DMS79 treated with DMSO at 0.1 percent for 48 hours (cell line): ENCODE data around the gene STAG1.
"Not testable (repeated sequence)": the region's sequence is repeated elsewhere in the genome, so short reads cannot be mapped to it uniquely, and the experiment has no call there.

ENCODE experiments used
- DNase-seq: peaks from one replicate; lab custom pipeline; 2025; lab: John Stamatoyannopoulos, UW

STAG1 gene

DNA sequence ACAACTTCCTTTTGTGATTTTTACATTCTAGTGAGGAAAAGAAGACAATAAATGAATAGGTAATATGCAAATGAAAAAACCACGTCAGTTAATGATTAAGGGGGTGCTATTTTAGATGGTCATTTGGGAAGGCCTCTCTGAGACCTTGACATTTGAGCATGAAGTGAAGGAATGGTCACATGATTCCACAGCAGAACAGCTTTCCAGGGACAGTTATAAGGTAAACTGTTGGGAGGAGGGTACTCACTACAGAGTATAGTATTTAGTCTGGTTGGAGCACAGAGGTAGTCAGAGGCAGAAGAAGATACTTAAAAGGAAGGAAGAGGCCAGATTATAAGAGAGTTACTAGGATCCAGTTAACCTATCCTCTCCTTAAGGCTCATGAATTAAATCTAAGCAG is 246.5 kb downstream of the STAG1 start:
- DNase-seq = no peak

DNA sequence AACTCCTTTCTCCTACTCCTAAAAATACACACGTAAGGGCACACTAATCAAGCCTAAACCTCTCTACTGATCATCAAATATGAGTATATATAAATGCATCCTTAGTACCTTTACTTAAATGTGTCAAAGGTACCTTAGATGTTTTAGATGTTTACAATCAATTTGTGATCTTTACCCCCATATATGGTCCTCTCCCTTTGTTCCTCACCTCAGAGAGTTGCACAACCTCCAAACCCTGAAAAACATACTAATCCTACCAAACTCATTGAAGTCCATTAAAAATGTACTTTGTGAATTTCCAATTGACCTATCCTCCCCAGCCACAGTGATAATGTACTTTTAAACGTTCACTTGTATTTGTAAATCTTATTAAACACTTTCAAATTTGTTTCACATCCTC is 249.1 kb downstream of the STAG1 start:
- DNase-seq = no peak

DNA sequence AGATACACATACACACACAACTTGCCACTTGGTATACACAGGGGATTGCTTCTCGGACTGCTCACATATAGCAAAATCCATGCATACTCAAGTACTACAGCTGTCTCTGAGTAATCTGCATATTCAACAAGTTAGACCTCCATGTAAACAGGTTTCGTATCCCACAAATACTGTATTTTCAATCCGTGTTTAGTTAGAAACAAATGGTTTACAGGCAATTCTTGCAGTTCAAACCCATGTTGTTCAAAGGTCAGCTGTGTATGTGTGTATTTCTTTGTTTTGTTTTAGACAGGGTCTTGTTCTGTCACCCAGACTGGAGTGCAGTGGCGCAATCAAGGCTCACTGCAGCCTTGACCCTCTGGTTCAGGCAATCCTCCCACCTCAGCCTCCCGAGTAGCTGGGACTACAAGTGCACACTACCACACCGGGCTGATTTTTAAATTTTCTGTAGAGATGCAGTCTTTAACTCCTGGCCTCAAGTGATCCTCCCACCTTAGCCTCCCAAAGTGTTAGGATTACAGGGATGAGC is 253.2 kb downstream of the STAG1 start:
- DNase-seq = no peak

DNA sequence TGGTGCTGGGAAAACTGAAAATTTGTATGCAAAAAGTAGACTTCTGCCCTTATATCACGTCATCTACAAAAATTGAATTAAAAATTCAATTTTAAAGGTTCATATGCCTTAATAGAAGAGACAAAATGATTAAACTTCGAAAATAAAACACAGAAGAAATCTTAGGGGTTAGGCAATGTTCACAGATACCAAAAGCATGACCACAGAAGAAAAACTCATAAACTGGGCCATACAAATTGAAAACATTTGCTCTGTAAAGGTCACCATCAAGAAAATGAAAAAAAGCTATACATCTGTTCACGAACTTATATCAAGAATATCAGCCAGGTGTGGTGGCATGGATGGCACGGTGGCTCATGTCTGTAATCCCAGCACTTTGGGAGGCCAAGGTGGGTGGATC is 257.0 kb downstream of the STAG1 start:
- DNase-seq = no peak

DNA sequence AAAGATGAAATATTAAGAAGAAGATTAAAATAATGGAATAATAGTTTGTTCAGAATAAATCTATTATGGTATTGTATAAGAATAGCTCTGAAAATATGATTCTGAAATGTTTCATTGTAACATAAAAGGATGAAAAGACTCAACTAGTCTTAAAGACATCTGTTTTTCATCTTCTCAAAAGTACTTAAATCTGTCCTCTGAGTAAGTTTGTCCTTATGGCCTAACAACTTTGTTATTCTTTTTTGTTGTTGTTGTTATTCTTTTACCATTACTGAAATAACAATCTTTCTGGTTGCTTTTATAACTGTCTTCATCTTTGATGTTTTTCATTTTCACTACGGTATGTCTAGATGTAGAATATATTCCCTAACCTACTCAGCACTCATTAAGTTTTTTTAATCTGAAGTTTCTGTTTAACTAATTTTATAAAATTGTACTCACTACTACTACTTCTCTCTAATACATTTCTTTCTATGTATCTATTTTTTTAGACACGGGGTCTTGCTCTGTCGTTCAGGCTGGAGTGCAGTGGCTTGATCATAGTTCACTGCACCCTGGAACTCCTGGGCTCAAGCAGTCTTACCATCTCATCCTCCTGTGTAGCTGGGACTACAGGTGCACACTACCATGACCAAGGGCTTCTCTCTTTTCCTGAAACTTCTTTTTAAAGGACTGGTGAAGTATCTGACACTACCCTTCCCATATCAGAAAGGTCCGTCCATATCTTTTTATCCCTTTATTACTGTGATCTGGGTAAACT is 261.4 kb downstream of the STAG1 start:
- no peak for DNase-seq

DNA sequence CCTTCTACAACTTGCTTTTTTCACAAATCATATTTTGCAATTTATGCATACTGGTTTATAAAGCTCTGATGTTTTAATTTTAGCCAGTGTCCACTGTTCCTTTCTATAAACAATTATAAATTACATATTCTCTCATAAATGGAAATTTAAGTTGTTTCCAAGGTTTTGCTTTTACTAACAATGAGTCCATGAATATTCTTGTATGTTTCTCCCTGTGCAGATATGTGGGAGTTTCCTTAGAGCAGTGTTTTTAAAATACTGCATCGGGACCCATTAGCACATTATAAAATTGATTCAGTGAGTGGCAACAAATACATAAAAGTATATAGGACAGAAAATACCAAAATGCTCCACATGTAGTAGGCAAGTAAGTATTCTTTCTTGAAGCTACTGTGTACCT is 266.4 kb downstream of the STAG1 start:
- DNase-seq = no peak

DNA sequence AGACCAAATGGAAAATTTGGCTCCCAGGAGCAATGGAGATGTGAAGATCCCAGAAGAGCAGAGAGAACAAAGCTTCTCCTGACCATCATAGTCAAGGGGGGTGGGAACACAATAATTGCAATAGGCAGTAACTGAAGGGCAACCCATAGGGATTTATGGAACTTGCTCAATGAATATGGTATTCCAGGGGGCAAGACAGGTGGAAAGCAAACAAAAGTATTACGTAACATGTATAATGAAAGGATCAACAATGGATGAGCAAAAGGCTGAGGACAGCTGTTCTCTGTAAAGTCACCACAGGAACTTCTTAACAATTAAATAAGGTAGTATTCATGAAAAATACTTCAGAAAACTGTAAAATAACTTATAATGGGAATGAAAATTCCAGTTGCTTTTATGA is 275.9 kb downstream of the STAG1 start:
- no peak for DNase-seq

DNA sequence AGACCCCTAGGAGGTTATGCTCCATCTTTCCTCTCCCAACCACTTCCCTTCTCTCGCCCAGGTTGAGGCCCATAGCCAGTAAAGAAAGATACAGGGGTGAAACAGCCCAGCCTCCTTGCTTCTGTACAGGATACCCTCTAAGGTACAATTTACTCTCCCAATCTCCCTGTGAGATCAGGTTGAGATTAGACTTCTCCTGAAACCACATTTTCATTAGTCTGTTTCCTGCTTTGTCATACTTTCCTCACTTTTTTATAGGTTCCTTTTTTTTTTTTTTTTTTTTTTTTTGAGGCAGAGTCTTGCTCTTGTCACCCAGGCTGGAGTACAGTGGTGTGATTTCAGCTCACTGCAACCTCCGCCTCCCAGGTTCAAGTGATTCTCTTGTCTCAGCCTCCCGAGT is 277.3 kb downstream of the STAG1 start:
- not testable (repeated sequence) for DNase-seq

DNA sequence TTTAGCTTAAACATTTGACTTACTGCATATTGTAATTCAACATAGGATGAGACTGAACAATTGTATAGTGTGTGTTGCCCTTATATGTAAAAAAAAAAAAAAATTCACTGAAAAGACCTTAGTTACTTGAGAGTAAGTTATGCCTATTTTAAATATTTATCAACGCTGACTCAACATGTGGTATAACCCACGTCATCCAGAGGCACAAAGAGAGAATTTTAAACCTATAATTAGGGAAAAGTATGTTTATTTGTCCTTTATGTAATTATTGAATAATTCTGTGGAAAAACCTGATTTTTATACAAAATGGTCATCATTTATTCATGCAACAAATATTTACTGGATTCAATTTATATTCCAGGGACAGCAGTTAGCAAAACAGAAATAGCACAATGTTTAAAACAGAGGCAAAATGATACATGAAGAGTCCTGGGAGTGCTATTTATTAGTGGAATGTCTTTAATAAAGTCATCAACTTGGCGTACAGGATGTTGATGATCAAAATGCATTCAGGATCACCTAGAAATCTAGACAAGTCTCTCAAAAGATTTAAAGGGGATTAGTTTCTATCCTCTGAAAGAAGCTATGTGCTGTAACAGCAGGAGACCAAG is 278.4 kb downstream of the STAG1 start:
- no peak for DNase-seq

DNA sequence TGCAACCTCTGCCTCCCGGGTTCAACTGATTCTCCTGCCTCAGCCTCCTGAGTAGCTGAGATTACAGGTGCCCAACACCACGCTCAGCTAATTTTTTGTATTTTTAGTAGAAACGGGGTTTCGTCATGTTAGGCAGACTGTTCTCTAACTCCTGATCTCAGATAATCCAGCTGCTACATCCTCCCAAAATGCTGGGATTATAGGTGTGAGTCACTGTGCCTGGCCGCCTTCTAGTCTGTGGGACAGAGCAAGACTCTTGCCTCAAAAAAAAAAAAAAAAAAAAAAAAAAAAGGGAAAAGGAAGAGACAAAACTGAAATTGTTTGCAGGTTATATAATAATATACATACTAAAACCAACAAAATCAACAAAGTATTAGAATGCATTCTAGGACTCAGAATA is 286.9 kb downstream of the STAG1 start:
- no peak for DNase-seq

DNA sequence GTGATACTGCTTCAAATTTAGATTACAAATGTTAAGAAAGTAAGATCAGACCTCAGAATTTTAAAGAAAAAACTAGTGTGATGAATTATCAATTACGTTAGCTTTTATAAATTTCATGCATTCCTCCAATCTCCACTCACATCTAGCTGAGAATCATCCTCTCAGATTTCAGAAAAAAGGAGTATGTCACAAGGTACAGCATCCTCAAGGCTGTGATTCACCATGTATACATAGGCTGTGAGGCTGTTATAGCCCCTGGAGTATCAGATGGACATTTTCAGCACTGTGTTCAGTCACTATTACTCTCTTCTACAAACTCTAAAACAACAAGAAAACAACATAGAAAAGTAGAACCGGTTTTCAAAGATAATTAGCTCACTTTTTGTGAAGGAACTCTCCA is 287.7 kb downstream of the STAG1 start:
- no peak for DNase-seq

DNA sequence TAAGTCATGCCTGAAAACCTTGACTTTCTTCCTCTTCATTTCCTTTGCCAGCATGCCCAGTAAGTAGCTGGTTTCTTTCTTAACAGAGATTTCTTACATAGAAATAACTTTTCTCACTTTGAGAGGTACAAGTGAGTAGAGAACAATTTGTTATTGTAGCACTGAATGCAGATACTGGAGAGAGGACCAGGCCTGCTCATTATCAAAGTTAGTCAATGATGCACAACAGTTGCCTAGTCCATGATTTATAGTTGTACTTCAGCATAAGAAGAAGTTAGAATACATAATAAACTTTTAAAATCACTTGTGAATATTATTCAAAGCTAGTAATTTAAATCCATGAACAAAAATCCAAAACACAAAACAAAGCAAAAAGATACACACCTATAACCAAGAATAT is 289.0 kb downstream of the STAG1 start:
- DNase-seq = no peak

DNA sequence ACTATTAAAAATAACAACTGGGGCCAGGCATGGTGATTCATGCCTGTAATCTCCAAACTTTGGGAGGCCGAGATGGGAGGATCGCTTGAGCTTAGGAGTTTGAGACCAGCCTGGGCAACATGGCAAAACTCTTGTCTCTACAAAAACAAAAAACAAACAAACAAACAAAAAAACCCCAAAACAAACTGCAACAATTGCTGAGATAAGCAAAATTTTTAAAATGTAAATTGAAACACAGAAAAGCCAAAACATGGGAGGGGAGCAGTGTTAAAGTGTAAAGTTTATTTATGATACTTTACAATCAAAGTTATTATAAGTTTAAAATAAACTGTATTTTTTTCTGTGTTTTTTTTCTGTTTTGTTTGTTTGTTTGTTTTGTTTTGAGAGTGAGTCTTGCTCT is 294.4 kb downstream of the STAG1 start:
- no peak for DNase-seq

DNA sequence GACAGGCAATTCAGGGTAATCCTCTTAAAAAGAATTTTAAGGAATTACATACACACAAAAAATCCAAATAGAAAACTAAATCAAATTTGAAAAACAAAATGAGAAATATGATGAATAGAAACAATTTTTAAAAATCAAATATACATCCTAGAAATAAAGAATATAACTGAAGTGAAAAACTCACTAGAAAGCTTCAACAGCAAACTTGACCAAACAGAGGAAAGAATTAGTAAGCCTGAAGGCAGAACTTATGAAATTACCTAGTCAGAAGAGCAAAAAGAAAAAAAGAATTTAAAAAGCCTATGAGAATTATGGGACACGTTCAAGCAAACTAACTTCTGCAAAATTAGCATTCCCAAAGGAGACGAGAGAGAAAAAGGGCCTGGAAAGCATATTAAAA is 296.0 kb downstream of the STAG1 start:
- no peak for DNase-seq

DNA sequence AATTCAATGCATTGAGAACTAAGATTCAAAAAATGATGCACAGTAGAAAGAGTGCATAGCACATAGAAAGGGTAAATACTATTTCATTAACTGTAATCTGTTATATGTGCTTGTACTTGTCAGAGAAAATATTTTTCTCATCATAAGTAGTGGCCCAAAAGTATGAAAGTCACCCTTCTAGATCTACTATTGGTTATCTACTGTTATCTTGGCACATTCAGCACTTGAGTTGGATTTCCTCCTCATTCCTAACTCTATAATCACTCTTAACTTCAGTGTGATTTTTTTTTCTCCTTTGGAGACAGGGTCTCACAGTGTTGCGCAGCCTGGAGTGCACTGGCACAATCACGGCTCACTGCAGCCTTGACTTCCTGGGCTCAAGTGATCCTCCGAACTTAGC is 307.6 kb downstream of the STAG1 start:
- no peak for DNase-seq

DNA sequence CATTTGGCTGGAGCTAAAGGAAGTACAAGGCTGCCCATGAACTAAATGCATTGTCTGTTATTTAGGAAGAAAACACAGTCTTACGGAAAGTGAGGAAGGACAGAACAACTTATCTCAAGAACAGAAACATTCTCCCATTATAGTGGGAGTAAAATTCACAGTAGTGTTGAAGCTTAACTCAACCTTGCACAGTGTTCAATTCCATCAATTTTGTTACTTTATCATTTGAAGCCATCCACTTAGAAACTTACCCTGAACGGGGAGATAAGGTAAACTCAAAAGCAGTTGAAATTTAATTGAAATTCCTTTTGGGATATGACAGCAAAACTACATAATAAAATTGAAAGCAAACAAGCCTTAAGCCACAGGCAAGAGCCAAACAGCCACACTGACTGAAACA is 315.1 kb downstream of the STAG1 start:
- DNase-seq = no peak

DNA sequence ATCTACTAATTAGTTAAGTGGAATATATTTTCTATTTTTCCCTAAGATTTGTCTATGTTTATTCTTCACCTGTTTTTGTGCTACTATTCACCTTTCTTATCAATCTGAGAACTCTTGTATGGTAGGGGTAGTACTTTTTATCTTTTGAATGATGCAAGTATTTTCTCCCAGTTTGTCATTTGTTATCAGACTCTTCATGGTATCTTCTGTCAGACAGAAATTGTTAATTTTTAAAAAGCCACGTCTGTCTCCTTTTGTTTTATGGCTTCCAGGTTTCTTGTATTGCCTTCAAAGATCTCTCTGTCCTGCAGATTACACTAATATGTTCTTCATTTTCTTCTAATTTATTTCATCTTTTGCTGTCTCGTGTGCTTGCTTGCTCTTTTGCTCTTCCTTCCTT is 317.7 kb downstream of the STAG1 start:
- DNase-seq = no peak

DNA sequence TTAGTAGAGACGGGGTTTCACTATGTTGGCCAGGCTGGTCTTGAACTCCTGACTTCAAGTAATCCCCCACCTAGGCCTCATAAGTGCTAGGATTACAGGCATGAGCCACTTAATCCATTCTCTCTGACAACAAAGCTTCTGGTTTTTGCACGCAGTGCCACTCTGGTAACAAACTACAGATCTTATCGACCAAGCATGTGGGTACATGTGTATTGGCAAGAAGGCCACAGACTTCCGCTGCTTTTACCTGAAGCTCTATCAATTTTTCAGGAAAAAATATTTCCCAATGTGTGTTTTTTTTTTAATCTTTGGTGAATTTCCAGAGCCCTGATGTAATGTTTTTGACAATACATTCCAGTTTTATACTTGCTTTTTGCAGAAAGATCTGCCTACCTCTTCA is 319.5 kb downstream of the STAG1 start:
- no peak for DNase-seq

DNA sequence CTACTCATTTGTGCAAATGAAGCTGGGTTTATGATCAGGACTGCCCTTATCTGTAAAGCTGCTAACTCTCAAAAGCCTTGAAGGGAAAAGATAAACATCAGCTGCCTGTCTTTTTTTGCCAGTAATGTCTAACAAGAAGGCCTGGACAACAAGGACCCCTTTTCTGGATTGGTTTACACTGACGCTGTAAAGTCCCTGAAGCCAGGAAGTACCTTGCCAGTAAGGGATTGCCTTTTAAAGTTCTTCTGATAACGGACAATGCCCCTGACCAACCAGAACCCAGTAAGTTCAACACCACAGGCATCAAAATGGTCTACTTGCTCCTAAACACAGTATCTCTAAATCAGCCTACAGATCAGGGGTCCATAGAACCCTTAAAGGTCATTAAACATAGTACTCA is 324.0 kb downstream of the STAG1 start:
- DNase-seq = no peak

DNA sequence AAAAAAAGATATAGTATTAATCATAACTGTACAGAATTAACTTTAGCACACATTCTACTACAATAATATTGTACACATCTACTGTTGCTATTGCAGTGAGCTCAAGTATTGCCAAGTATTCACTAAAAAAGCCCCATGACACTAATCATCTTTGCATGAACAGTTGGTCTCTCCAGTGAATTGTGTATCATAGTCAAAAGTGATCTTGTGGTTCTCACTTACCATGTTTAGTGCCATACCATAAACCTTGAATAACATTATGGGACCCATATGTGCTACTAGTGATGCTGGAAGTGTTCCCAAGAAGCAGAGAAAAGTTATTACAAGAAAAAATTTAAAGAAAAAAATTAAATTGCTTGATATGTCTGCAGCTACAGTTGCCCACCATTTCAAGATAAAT is 324.9 kb downstream of the STAG1 start:
- DNase-seq = no peak

DNA sequence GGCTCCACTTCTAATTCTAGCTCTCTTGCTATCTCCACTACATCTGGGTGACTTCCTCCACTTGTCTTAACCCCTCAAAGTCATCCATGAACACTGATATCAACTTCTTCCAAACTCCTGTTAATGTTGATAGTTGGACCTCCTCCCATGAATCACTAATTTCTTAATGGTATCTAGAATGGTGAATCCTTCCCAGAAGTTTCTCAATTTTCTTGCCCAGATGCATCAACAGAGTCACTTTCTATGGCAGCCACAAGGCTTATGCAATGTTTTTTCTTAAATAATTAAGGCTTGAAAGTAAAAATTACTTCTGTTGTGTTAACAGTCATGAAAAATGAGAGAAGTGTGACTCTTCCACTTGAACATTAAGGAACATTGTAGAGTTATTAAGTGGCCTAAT is 337.7 kb downstream of the STAG1 start:
- no peak for DNase-seq

DNA sequence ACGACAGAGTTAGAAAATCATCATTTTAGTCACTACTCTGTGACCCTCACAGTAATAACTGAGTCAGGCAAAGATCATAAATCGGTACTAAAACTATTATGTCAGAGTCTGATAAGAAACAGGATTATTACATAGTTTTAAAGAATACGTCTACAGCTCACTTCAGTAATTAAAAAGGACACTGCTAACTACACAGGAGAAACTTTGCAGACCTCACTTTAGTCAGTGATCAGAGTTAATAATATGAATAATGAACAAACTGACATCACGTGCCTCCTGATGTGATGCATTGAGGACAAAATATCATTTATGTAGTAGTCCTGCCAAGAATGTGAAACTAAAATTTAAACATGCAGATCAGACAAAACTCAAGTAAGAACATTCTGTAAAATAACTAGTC is 339.9 kb downstream of the STAG1 start:
- no peak for DNase-seq

DNA sequence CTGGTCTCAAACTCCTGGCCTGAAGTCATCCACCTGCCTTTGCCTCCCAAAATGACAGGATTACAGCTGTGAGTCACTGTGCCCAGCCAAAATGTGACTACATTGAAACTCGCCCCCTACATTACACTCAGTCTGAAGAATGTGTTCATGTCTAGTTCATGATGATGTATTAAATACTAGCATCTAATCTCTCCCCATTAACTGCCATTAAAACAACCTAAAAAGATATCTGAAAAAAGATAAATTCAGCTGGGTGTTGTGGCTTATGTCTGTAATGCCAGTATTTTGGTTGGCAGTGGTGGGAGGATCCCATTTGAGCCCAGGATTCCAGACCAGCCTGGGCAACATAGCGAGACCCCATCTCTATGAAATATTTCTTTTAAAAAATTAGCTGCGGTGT is 342.6 kb downstream of the STAG1 start:
- no peak for DNase-seq

DNA sequence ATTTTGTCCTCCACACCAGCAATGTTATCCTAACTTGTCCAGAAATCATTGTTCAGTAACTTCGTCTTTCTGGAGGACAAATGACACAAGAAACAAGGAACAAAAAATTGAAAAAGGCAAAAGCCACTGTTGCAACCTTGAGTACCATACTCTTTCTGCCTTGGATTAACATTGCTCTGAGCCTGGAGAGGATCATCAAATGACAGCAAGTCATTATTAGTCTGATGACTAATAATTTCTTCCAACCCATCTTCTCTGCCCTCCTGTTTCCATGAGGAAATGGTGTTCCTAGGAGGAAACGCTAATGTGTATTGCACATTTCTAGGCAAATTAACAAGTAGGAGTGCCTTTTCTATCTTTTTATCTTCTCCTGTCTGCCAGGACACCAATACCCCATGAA is 348.1 kb downstream of the STAG1 start:
- DNase-seq = no peak
